Testis (tissue), 2 donors: ENCODE results near the gene PDK3.

ENCODE experiments used
- POLR2A ChIP-seq: fragments of 450-650 bp; IDR thresholded peaks from one replicate; pipeline ENCODE4 v1.6.1; 2017; ENCODE audit warnings: antibody characterized with exemption, mild to moderate bottlenecking, moderate library complexity
- TF ChIP-seq, protein P1 (sequence below), 3 experiments: fragments of 450-650 bp in 2 of 3; fragments of 200-600 bp in 1 of 3; sonication (generic) in 1 of 3; IDR thresholded peaks; one replicate each; pipeline ENCODE4 v1.5.1; 2016 to 2019; ENCODE audit warnings: antibody characterized with exemption in 3 of 3, mild to moderate bottlenecking in 2 of 3, moderate library complexity in 1 of 3

DNA sequence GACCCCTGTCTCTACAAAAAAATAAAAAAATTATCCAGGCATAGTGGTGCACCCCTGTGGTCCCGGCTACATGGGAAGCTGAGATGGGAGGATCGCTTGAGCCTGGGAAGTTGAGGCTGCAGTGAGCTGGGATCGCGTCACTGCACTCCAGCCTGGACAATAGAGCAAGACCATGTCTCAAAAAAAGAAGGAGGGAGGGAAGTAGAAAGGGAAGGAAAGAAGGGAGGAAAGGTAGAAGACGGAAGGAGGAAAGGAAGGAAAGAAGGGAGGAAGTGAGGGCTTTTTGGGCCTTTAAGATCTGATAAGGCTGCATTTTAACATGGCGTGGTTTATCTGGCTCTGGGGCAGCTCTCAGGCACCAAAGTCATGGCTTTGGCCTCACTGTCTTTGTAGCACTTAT lies 10.4 kb downstream of the PDK3 start:
- TF ChIP-seq, protein P1, sequence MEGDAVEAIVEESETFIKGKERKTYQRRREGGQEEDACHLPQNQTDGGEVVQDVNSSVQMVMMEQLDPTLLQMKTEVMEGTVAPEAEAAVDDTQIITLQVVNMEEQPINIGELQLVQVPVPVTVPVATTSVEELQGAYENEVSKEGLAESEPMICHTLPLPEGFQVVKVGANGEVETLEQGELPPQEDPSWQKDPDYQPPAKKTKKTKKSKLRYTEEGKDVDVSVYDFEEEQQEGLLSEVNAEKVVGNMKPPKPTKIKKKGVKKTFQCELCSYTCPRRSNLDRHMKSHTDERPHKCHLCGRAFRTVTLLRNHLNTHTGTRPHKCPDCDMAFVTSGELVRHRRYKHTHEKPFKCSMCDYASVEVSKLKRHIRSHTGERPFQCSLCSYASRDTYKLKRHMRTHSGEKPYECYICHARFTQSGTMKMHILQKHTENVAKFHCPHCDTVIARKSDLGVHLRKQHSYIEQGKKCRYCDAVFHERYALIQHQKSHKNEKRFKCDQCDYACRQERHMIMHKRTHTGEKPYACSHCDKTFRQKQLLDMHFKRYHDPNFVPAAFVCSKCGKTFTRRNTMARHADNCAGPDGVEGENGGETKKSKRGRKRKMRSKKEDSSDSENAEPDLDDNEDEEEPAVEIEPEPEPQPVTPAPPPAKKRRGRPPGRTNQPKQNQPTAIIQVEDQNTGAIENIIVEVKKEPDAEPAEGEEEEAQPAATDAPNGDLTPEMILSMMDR (IDR thresholded peaks at IDR 0.05) = no peak
- TF ChIP-seq POLR2A = no peak
